Adipose tissue (tissue), 3 donors: Measurements from ENCODE around the gene EEA1. TPM values are rescaled to one million over a fixed set of nuclear protein-coding genes. Genes with fewer than 3 reads are reported as not detected.

Experiments
- H3K27ac ChIP-seq: one replicate; pipeline ENCODE4 v1.5.1; 2013; ENCODE audit warnings: low read depth, low read length
- WGBS, 3 donors: extraction: QIAGEN DNeasy Blood & Tissue Kit; methylation state at CpG; one replicate each; pipeline ENCODE4 v1.1.7; 2013; 5-methylcytosine and 5-hydroxymethylcytosine counted together
- polyA plus RNA-seq, 3 donors: library from polyadenylated mRNA; stranded (reverse); fragments of 200-250 nt; gene quantifications; one replicate each; pipeline ENCODE4 v1.2.3, GENCODE V29; 2013
- donor health status: healthy with polysubstance abuse.
- donor health status: Bipolar disorder and iron deficiency.
- donor health status: healthy.

EEA1 gene
- polyA plus RNA-seq, 3 donors = 1.9 to 5.4 (median 5.1) TPM

DNA sequence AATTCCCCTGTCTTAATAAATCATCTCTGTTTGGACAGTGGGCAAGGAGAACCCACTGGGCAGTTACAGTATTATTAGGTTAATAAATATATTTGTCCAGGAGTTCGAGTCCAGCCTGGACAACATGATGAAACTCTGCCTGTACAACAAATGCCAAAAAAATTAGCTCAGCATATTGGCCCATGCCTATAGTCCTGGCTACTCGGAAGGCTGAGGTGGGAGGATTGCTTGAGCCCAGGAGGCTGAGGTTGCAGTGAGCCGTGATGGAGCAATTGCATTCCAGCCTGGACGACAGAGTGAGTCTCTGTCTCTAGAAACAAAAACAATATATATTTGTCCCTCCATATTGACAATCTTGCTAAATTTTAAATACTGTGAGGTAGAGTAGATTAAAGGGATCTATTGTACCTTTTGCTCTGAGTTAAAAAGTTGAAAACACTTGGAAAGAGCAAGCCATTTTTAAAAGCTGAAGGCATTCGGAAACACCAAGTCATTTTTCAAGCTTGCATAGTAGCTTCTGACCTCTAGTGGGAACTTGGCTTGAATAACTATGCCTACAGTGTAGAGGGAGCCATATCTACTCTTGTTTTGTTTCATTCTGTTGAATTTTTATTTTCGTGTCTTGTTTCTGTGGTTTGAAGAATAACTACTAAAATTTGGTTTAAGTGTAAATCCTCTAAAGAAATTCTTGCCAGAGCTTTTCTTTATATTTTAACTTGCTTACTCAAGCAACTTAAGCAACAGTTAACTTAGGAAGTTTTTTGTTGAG, 14.6 kb upstream of the EEA1 start:
- 61 to 71% (median 63%) methylated on average over 6 of the region's 6 CpGs for whole genome bisulfite sequencing, 3 donors
- H3K27ac ChIP-seq = no peak overlapping the region

DNA sequence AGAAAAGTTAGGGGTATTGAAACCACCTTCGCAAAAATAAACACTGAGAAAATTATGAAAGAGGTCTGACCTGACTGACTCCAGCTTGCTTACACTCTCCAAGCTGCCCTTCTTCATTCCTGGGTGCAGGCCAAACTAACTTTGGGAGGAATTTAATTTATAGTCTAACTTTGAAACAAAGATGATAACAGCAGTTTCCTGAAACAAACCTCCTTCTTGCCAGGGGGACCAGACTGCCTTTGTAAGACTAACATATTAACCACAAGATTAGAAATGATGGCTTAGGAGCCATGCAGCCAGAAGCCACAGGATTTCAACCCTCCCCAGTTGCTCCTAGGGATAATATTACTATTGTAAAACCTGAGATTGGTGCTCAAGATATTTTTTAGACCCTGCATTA, 13.8 kb upstream of the EEA1 start:
- 29 to 58% (median 48%) methylated on average over 1 of the region's 1 CpG for WGBS, 3 donors

DNA sequence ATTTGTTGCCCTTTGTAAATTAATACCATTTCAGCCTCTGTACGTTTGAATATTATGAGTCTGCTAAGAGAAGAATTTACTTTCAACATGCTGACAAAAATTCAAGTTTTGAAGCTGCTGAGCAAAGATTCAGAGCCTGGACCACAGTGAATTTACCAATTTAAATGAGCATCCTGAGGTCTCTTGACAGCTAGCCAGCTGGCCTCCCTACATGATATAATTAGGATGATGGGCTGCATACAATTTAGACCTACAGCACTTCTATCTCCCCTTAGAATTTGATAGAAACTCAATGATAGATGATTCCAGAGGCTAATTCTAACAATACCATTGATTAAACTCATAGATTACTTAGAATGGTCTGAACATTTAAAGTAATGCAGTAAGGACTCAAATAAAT, 10.0 kb upstream of the EEA1 start:
- 71 to 80% (median 76%) methylated on average over 1 of the region's 1 CpG for WGBS, 3 donors
- H3K27ac ChIP-seq = no peak overlapping the region

More for the DNA sequence above, 13.8 kb upstream of the EEA1 start:
- no peak overlapping the region for H3K27ac ChIP-seq

DNA sequence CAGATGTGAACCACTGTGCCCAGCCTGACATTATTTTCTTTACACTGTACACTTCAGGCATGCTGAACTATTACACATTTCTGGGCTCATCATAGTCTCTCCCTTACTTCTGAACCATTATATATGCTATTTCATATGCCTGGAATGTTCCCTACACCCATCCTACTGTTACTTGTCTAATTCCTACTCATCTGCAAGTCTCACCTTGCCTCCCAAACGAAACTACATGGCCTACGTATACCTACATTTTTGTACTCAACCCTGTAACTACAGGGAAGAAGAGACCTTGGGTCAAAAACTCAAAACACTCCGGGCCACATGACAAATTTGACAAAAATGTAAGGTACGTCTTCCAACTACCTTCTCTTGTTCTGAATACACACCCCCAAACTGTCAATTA, 9.5 kb upstream of the EEA1 start:
- H3K27ac ChIP-seq = no peak overlapping the region
- WGBS, 3 donors = 90 to 97% (median 97%) methylated on average over 4 of the region's 4 CpGs

DNA sequence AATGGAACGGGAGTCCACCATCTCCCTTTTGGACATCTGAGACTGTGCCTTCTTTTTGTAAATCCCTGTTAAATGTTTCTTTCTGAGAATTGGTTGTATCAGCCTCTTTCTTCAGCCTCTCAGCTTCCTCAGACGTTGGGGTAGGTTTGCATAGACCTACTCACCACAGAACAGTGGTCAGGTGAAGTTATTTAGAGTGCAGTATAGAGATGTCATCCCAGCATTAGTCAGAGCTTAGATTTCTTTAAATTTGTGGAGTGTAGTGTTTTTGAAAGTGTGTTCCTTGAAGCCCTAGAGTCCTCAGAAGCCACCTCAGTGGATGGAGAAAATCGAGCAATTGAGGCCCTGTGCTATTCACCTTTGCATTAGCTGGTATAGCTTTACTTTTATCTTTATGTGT, 8.9 kb upstream of the EEA1 start:
- H3K27ac ChIP-seq = no peak overlapping the region
- 90 to 96% (median 92%) methylated on average over 3 of the region's 3 CpGs for WGBS, 3 donors

DNA sequence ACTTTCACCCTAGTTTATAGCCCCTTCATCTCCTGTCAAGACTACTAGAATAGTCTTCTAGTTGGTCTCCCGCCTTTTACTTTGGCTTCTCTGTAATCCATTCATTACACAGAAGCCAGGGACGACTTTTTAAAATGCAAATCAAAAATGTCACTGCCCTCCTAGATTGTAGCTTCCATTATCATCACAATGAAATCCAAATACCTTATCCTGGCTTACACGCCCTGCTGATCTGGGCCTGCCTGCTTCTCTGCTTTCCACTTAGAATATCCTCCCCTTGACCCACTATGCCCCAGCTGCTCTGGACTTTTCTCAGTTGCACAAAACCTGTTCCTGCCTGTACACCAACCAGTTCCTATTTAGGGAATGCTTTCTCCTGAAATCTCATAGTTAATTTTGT, 4.5 kb upstream of the EEA1 start:
- 91 to 94% (median 92%) methylated on average over 3 of the region's 3 CpGs for WGBS, 3 donors

DNA sequence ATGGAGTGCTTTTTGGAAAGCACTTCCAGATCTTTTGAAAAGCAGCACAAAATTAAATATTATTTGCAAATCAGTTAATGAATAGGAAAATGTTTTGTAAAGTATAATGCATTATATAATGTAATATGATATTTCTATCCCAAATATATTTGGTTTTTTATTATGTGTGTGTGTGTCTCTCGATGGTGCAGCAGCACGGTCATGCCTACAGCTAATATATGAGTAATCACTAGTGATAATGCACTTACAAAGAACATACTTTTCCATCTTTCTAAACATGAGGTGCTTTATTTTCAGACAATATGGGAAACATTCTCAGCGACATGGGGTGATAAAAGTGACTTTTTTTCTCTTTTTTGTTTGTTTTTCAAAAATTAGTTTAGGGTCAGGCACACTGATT, 1.3 kb upstream of the EEA1 start:
- 53 to 80% (median 76%) methylated on average over 3 of the region's 3 CpGs for WGBS, 3 donors

More for the DNA sequence above, 4.5 kb upstream of the EEA1 start:
- H3K27ac ChIP-seq = no peak overlapping the region

DNA sequence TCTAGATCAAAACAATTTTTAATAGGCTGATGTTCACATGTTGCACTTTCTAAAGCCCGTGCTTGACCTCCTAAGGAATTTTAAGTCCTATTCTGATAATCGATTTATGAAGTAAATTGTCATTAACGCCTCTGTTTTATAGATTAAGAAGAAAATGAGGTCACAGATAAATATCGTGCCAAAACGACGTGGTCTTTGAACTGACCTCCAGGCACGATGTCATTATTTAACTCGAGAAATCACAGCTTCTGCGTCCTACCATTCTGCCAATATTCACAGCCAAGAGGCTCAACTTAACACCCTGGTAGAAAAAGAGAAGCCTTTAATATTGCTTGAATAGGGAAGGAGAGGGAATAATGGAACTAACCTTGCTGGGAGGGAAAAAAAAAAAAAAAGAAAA, 888 bp upstream of the EEA1 start:
- peak overlapping the region; percentile 83 for H3K27ac ChIP-seq
- WGBS, 3 donors = 4 to 8% (median 7%) methylated on average over 9 of the region's 9 CpGs

More for the DNA sequence above, 1.3 kb upstream of the EEA1 start:
- H3K27ac ChIP-seq = no peak overlapping the region

DNA sequence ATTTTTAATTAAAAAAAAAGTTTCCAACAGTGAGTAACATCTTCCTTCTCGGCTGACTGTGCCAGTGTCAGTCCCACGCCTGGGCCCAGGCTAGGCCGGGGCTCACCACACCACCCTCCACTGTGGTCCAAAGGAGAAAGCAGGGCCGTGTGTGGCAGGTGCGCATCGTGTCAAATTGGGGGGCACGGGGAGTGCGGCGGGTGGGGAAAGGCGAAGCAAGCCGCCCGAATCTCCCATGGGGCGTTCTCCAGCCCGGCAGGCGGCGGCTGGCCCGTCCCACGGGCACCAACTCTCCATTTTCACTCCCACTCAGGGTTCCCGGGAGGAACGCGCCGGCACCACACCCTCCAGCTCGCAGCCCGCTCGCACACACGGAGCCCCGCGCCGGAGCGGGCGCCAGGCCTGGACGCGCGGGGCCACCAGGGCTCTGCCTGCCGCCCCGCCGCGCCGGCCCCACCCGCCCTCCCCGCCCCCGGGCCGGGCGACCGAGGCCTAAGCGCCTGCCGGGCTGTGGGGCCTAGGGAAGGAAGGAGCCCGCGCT, 604 bp downstream of the EEA1 start:
- 0 to 1% (median 0%) methylated on average over 24 to 49 of the region's 49 CpGs for WGBS, 3 donors
- peak overlapping the region; percentile 80 for H3K27ac ChIP-seq

DNA sequence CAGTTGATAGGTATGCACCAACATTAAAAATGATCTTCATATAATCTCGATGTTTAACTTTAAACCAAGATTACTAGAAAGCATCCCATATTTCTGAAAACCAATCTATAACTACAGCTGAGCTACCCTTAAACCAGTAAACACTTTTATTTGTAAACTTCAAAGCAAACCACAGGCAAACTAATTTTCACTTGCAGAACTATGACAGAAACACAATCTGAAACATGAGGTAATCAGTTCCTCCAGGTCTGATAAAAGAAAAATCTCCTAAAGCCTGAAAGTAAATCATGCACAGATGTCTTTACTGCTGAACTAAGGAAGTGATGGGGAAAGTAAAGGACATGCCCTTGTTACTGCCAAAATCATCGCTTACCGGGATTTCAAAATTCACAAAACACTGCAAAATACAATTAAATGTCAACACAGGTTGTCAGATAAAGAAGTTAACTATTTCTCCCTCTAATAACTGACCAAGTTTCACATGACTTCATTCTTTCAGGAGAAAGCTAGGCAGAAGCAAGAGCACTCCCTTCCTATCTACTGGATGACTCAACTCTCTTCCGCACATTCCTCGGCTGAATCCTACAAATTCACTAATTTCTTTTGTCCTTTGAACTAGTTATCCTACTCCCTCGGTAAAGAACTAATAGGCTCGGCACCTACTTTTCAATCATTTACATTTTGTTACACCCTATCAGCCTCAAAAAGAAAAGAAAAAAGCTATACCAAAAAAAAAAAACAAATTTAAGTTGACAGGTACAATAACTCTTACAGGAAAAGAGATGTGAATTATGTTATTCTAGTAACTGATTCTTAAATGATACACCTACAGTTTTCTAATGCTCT, 1.4 kb downstream of the EEA1 start:
- 9 to 12% (median 11%) methylated on average over 7 of the region's 7 CpGs for WGBS, 3 donors
- no peak overlapping the region for H3K27ac ChIP-seq

DNA sequence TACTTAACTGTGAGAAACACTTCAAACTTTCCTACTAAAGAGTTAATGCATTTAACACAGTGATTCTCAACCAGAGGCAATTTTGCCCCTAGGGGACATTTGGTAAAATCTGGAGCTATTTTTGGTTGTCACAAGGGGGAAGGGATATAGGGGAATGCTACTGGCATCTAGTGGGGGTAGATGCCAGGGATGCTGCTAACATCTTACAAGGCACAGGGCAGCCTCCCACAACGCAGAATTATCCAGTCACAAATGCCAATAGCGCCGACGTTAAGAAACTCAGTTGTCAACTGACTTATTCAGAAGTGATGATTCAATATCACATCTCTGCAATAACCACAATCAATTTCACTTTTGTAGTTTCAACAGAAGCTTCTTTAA, 2.0 kb downstream of the EEA1 start:
- H3K27ac ChIP-seq = no peak overlapping the region
- WGBS, 3 donors = 11% methylated on average over 4 of the region's 4 CpGs

DNA sequence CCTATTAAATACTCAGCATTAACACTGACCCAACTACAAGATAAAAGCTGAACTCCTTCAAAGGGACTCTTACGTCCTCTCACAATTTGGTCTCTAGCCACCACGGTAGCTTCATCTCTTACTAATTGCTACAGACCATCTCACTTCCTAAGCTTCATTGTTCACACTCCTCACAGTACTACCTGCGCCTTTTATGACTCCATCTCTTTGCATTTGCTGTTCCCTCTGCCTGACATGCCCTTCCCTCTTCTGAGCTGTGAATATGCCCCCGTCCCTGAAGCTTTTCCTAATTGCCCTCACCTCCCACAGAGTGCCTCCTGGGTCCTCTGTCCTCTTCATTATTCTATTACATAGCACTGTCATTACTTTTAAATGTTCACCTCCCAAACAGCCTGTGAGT, 2.5 kb downstream of the EEA1 start:
- 69 to 76% (median 70%) methylated on average over 4 of the region's 4 CpGs for WGBS, 3 donors
- no peak overlapping the region for H3K27ac ChIP-seq

DNA sequence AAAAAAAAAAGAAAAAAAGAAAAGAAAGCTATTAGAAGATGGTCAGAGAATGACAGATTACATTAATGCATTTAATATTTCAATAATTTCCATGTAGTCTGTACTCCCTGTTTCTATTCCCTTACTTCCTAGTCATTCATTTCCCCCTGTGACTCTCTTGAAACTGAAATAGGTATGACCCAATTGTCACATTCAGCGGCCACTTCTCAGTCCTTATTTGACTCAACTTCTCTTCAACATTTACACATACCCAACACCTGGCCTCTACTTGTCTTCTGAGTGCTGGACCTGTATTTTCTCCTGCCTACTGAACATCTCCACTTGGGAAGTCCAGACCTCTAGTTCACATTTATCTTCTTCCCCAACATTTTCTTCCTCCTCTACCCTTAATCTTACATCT, 7.2 kb downstream of the EEA1 start:
- WGBS, 3 donors = 55 to 100% (median 75%) methylated on average over 1 of the region's 1 CpG
- no peak overlapping the region for H3K27ac ChIP-seq

DNA sequence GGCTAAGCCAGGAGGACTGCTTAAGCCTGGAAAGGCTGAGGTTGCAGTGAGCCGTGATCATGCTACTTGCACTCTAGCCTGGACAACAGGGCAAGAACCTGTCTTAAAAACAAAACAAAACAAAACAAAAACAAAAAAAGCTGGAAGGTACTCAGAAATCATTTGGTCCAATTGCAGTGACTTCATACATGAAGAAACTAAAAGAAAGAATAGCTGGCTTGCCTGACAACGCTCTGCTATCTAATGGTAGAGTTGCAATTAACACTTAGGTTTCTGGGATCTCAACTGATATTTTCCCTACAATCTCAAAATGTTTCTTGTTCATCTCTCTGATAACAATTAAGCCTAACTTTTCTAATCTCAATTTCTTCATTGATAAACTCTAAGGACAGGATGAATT, 13.7 kb downstream of the EEA1 start:
- WGBS, 3 donors = 76 to 86% (median 77%) methylated on average over 2 of the region's 2 CpGs
- no peak overlapping the region for H3K27ac ChIP-seq

DNA sequence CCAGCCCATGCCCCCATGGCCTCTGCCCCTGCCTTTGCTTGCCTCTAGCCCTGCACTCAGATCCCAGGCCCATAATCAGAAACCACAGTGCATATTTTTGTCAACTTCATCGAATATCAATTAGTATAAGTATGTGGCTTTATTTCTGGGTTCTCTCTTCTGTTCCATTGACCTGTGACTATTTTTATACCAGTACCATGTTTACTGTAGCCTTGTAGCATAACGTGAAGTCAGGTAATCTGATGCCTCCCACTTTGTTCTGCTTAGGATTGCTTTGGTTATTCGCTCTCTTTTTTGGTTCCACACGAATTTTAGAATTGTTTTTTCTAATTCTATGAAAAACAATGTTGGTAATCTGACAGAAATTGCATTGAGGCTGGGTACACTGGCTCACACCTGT, 14.9 kb downstream of the EEA1 start:
- no peak overlapping the region for H3K27ac ChIP-seq
- WGBS, 3 donors = 78 to 96% (median 92%) methylated on average over 4 of the region's 4 CpGs

DNA sequence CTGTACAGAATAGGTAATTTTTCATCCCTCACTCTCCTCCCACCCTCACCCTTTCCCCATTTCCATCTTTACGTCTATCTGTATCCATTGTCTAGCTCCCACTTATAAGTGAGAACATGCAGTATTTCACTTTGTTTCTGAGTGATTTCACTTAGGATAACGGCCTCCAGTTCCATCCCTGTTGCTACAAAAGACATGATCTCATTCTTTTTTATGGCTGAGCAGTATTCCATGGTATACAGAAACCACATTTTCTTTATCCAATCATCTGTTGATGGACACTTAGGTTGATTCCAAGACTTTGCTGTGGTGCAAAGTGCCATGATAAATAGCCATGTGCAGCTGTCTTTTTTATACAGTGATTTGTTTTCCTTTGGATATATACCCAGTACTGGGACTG, 16.4 kb downstream of the EEA1 start:
- 94 to 98% (median 97%) methylated on average over 2 of the region's 2 CpGs for WGBS, 3 donors
- H3K27ac ChIP-seq = no peak overlapping the region

DNA sequence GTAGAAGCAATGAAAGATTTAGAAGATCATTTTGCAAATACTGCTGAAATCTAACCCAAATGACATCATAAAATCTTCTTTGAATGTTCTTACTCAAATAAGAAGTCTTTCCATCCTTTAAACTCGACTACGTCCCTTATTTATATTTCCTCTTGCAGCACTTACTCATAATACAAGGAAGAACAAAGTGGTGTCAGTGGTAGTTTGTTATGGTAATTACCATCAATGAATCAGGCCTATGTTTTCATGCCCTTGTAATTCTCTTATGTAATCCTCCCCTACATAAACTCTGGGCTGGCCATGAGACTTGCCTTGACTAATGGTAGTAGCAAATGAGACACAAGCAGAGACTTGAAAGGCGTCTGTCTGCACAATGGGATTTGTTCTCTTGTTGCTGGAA, 17.0 kb downstream of the EEA1 start:
- H3K27ac ChIP-seq = no peak overlapping the region
- WGBS, 3 donors = 68 to 93% (median 75%) methylated on average over 3 of the region's 3 CpGs

DNA sequence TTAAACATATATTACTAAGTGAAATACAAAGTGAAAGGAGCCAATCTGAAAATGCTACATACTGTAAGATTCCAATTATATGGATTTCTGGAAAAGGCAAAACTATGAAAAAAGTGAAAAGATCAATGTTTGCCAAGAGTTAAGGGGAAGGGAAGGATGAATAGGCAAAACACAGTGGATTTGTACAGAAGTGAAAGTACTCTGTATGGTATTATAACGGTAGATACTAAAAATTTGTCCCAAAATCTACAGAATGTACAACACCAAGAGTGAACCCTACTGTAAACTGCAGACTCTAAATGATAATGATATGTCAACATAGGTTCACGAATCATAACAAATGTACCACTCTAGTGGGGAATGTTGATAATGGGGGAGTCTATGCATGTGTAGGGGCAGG, 17.8 kb downstream of the EEA1 start:
- 47 to 79% (median 75%) methylated on average over 2 of the region's 2 CpGs for WGBS, 3 donors
- H3K27ac ChIP-seq = no peak overlapping the region

DNA sequence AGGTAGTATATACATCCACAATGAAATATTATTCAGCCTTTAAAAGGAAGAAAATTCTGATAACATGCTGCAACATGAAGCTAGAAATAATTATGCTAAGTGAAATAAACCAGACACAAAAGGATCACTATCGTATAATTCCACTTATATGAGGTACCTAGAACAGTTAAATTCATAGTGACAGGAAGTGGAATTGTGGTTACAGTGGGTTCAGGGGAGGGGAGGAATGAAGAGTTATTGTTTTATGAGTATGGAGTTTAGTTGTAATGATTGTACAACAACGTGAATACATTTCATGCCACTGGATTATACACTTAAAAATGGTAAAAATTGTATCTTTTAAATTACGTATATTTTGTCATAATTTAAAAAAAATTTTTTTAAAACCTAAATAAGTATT, 21.0 kb downstream of the EEA1 start:
- H3K27ac ChIP-seq = no peak overlapping the region
- 58 to 91% (median 62%) methylated on average over 3 of the region's 3 CpGs for WGBS, 3 donors
